Activated CD4-positive, alpha-beta T cell treated with anti-CD3 and anti-CD28 coated beads for 36 hours (primary cell): ENCODE results near the gene SLC30A7. TPM values are rescaled to one million over a fixed set of nuclear protein-coding genes. Genes with fewer than 3 reads are reported as not detected.
A peak's percentile ranks its signal among the peaks of the same experiment; 100 is the strongest.

Experiments
- ATAC-seq: fragments of 200-7000 bp; cut with Tn5 transposase; one replicate; pipeline ENCODE4 v1.10.0; 2021; ENCODE audit warnings: mild to moderate bottlenecking, moderate library complexity
- CTCF ChIA-PET: fragments of 350-600 bp; sonication (Branson Sonifier 250); formaldehyde crosslinking; loops from one replicate; lab custom pipeline; 2021; ENCODE audit warnings: antibody characterized with exemption; lab: Charles Lee
- POLR2A ChIA-PET: fragments of 350-600 bp; sonication (Branson Sonifier 250); formaldehyde crosslinking; loops from one replicate; lab custom pipeline; 2021; ENCODE audit warnings: antibody characterized with exemption, inconsistent platforms; lab: Charles Lee
- DNase-seq: peaks from one replicate; pipeline ENCODE4 v3.0.0-alpha.2; 2020
- H3K27ac Mint-ChIP-seq: one replicate; pipeline ENCODE4 v1.8.0; 2021; ENCODE audit warnings: mixed read lengths
- H3K27me3 Mint-ChIP-seq: one replicate; pipeline ENCODE4 v1.8.0; 2021; ENCODE audit warnings: mixed read lengths
- H3K36me3 Mint-ChIP-seq: one replicate; pipeline ENCODE4 v1.8.0; 2021; ENCODE audit warnings: low read depth, mixed read lengths
- H3K4me1 Mint-ChIP-seq: one replicate; pipeline ENCODE4 v1.8.0; 2021; ENCODE audit warnings: mixed read lengths
- H3K4me3 Mint-ChIP-seq: one replicate; pipeline ENCODE4 v1.8.0; 2021; ENCODE audit warnings: mild to moderate bottlenecking, moderate library complexity, mixed read lengths
- H3K9me3 Mint-ChIP-seq: one replicate; pipeline ENCODE4 v1.8.0; 2021; ENCODE audit warnings: low read depth, mixed read lengths
- intact Hi-C, 2 experiments: fragments of 100-400 bp; cut with DNase I in 1 of 2; cut with micrococcal nuclease in 1 of 2; formaldehyde crosslinking; loops; one replicate each; pipeline versions ENCODE4 v1.14.2 to v1.15.1; 2022 to 2024; cut with DNase I, micrococcal nuclease
- total RNA-seq, 2 experiments: library from RNA; stranded (reverse); gene quantifications; one replicate each; pipeline ENCODE4 v1.2.3, GENCODE V29; 2021

The SLC30A7 gene
- total RNA-seq, 2 experiments from 2014 or later = 33.2 to 34.6 TPM

GRCh38 chr1:100891380-100891779 is 4.5 kb upstream of the SLC30A7 start:
- Mint-ChIP-seq H3K36me3 (peaks cover 24% of the 10 kb centered on the region), H3K4me1 (peaks cover 19% of the 10 kb centered on the region), H3K27ac (no peak overlapping the region), H3K9me3 (peaks cover 14% of the 10 kb centered on the region), H3K4me3 (no peak overlapping the region), H3K27me3 (no peaks in the 10 kb centered on the region)
- DNase-seq (no peak), ATAC-seq (no peak)
- CTCF ChIA-PET = no interaction called here
- POLR2A ChIA-PET = no interaction called here
- intact Hi-C loops = loop anchor here in 1 of 2 experiments (10.0 kb wide), 1 partner anchor 537 kb away; the partner anchor contains the start of gene CDC14A

GRCh38 chr1:100892554-100892953 is 3.3 kb upstream of the SLC30A7 start:
- Mint-ChIP-seq H3K9me3 (peaks cover 14% of the 10 kb centered on the region), H3K4me3 (peak overlapping the region; percentile 100), H3K27ac (no peak overlapping the region), H3K36me3 (peaks cover 34% of the 10 kb centered on the region), H3K4me1 (peaks cover 22% of the 10 kb centered on the region), H3K27me3 (no peaks in the 10 kb centered on the region)
- ChIA-PET CTCF (interaction anchor here (0.7 kb wide), 1 partner anchor 152 kb away, joined by 3 read pairs; no protein-coding TSS in a partner anchor), POLR2A (no interaction called here)
- ATAC-seq (no peak), DNase-seq (no peak)
- intact Hi-C loops = loop anchor here in 1 of 2 experiments (10.0 kb wide), 1 partner anchor 538 kb away; the partner anchor contains the start of gene CDC14A

- CTCF ChIA-PET = interaction anchor here (1.3 to 2.3 kb wide), 6 partner anchors 13 to 464 kb away, joined by 3 to 7 read pairs (median 6); no protein-coding TSS in a partner anchor
- Mint-ChIP-seq H3K9me3 (peaks cover 14% of the 10 kb centered on the region), H3K4me3 (peak overlapping the region; percentile 100), H3K27ac (peak overlapping the region; percentile 56), H3K4me1 (peaks cover 31% of the 10 kb centered on the region), H3K36me3 (peaks cover 40% of the 10 kb centered on the region), H3K27me3 (no peaks in the 10 kb centered on the region)
- DNase-seq = no peak
- POLR2A ChIA-PET = no interaction called here
- ATAC-seq = no peak
- intact Hi-C loops = loop anchor here (2.0 to 10.0 kb wide), 2 partner anchors 539 to 543 kb away; partner anchors contain the start of gene CDC14A (in 1 of the 2)
These were observed 2.2 kb upstream of the SLC30A7 start for GRCh38 chr1:100893718-100894117.

- H3K4me3 Mint-ChIP-seq = peak within 1 kb of the TSS; percentile 100
- H3K36me3 Mint-ChIP-seq = peaks cover 46% of the 10 kb centered on the region
- H3K27me3 Mint-ChIP-seq = no peaks in the 10 kb centered on the region
- intact Hi-C loops = loop anchor here (1.0 to 10.0 kb wide), 5 partner anchors 518 to 762 kb away; partner anchors contain the start of genes CDC14A (in 1 of the 2), RTCA (in 1 of the 2) and TRMT13 (in 1 of the 2)
- ChIA-PET CTCF (interaction anchor here (0.7 to 2.3 kb wide), 8 partner anchors 14 to 1013 kb away, joined by 3 to 7 read pairs (median 4); no protein-coding TSS in a partner anchor), POLR2A (interaction anchor here (0.6 to 1.4 kb wide), 6 partner anchors 9 to 628 kb away, joined by 3 to 5 read pairs (median 4); no protein-coding TSS in a partner anchor)
- peaks cover 10% of the 10 kb centered on the region for H3K9me3 Mint-ChIP-seq
- DNase-seq (peak; percentile 81), ATAC-seq (peak; percentile 24)
- H3K4me1 Mint-ChIP-seq = peaks cover 41% of the 10 kb centered on the region
- H3K27ac Mint-ChIP-seq = peak within 1 kb of the TSS; percentile 100
These were observed 1.0 kb upstream of the SLC30A7 start, which contains the start of gene EXTL2 for GRCh38 chr1:100894603-100895539. TSS of gene EXTL2 (minus strand) at chr1:100894842. CDS start at chr1:100888757, 6,085 bp downstream.

GRCh38 chr1:100896481-100896982 is 642 bp downstream of the SLC30A7 start:
- POLR2A ChIA-PET = interaction anchor here (0.5 to 1.4 kb wide), 6 partner anchors 11 to 764 kb away, joined by 3 to 9 read pairs (median 4); partner anchors contain the start of genes SASS6 and TRMT13
- ATAC-seq (peak; percentile 77), DNase-seq (peak; percentile 73)

GRCh38 chr1:100902365-100902764 is 6.5 kb downstream of the SLC30A7 start:
- no peaks in the 10 kb centered on the region for H3K9me3 Mint-ChIP-seq
- no peaks in the 10 kb centered on the region for H3K27me3 Mint-ChIP-seq
- CTCF ChIA-PET = interaction anchor here (0.5 to 1.2 kb wide), 7 partner anchors 339 to 836 kb away, joined by 3 read pairs; no protein-coding TSS in a partner anchor
- H3K27ac Mint-ChIP-seq = no peak overlapping the region
- H3K4me3 Mint-ChIP-seq = no peak overlapping the region
- intact Hi-C loops = no loop called here
- peaks cover 63% of the 10 kb centered on the region for H3K36me3 Mint-ChIP-seq
- H3K4me1 Mint-ChIP-seq = peaks cover 63% of the 10 kb centered on the region
- no peak for ATAC-seq
- POLR2A ChIA-PET = no interaction called here
- DNase-seq = no peak

More at GRCh38 chr1:100896481-100896982, 642 bp downstream of the SLC30A7 start:
- H3K4me3 Mint-ChIP-seq = peak overlapping the region; percentile 100
- H3K36me3 Mint-ChIP-seq = peaks cover 45% of the 10 kb centered on the region
- H3K27ac Mint-ChIP-seq = peak overlapping the region; percentile 100
- CTCF ChIA-PET = interaction anchor here (0.6 to 0.8 kb wide), 2 partner anchors 284 to 413 kb away, joined by 3 read pairs; no protein-coding TSS in a partner anchor
- H3K4me1 Mint-ChIP-seq = peaks cover 51% of the 10 kb centered on the region
- no peaks in the 10 kb centered on the region for H3K27me3 Mint-ChIP-seq
- no peaks in the 10 kb centered on the region for H3K9me3 Mint-ChIP-seq
- intact Hi-C loops = loop anchor here (1.0 to 10.0 kb wide), 13 partner anchors 24 to 926 kb away; partner anchors contain the start of genes CDC14A (in 1 of the 2), DPH5 (in 1 of the 2) and RTCA (in 1 of the 2)

- H3K4me1 Mint-ChIP-seq = peaks cover 65% of the 10 kb centered on the region
- H3K27me3 Mint-ChIP-seq = no peaks in the 10 kb centered on the region
- peaks cover 64% of the 10 kb centered on the region for H3K36me3 Mint-ChIP-seq
- intact Hi-C loops = no loop called here
- ATAC-seq = no peak
- ChIA-PET POLR2A (no interaction called here), CTCF (no interaction called here)
- no peak for DNase-seq
- no peak overlapping the region for H3K4me3 Mint-ChIP-seq
- H3K27ac Mint-ChIP-seq = no peak overlapping the region
- H3K9me3 Mint-ChIP-seq = no peaks in the 10 kb centered on the region
These were observed 7.9 kb downstream of the SLC30A7 start for GRCh38 chr1:100903777-100904176.

- Mint-ChIP-seq H3K36me3 (peaks cover 62% of the 10 kb centered on the region), H3K27me3 (no peaks in the 10 kb centered on the region), H3K4me1 (peaks cover 64% of the 10 kb centered on the region), H3K27ac (no peak overlapping the region), H3K9me3 (no peaks in the 10 kb centered on the region), H3K4me3 (no peak overlapping the region)
- ChIA-PET CTCF (no interaction called here), POLR2A (no interaction called here)
- no peak for ATAC-seq
- intact Hi-C loops = no loop called here
- no peak for DNase-seq
These were observed 8.6 kb downstream of the SLC30A7 start for GRCh38 chr1:100904528-100904927.

- Mint-ChIP-seq H3K36me3 (peaks cover 58% of the 10 kb centered on the region), H3K27me3 (no peaks in the 10 kb centered on the region), H3K4me3 (no peak overlapping the region), H3K9me3 (no peaks in the 10 kb centered on the region), H3K4me1 (peaks cover 60% of the 10 kb centered on the region), H3K27ac (no peak overlapping the region)
- ATAC-seq (no peak), DNase-seq (no peak)
- intact Hi-C loops = no loop called here
- ChIA-PET CTCF (no interaction called here), POLR2A (interaction anchor here (0.7 kb wide), 1 partner anchor 88 kb away, joined by 4 read pairs; no protein-coding TSS in a partner anchor)
These were observed 9.3 kb downstream of the SLC30A7 start for GRCh38 chr1:100905181-100905580.

GRCh38 chr1:100907887-100908286 is 12.0 kb downstream of the SLC30A7 start:
- Mint-ChIP-seq H3K27me3 (no peaks in the 10 kb centered on the region), H3K36me3 (peaks cover 65% of the 10 kb centered on the region)

More at GRCh38 chr1:100907887-100908286, 12.0 kb downstream of the SLC30A7 start:
- POLR2A ChIA-PET = no interaction called here
- intact Hi-C loops = no loop called here
- CTCF ChIA-PET = interaction anchor here (0.6 to 3.0 kb wide), 5 partner anchors 10 to 402 kb away, joined by 4 to 16 read pairs (median 4); no protein-coding TSS in a partner anchor
- Mint-ChIP-seq H3K27ac (peak overlapping the region; percentile 21), H3K4me3 (no peak overlapping the region), H3K9me3 (no peaks in the 10 kb centered on the region), H3K4me1 (peaks cover 47% of the 10 kb centered on the region)
- ATAC-seq = no peak
- no peak for DNase-seq
